AG09319 (cell line): Measurements from ENCODE around the gene CTXN1.

Source experiments
- DNase-seq: peaks from one replicate; pipeline ENCODE4 v3.0.0-alpha.2; 2010; ENCODE audit warnings: low read depth; ENCODE audit errors: extremely low read depth
- TF ChIP-seq, protein P1 (sequence below): IDR thresholded peaks from 2 replicates; pipeline ENCODE4 v1.5.1; 2011; ENCODE audit warnings: low read depth, mild to moderate bottlenecking, inconsistent platforms, low read length, moderate library complexity

CTXN1 gene

DNA sequence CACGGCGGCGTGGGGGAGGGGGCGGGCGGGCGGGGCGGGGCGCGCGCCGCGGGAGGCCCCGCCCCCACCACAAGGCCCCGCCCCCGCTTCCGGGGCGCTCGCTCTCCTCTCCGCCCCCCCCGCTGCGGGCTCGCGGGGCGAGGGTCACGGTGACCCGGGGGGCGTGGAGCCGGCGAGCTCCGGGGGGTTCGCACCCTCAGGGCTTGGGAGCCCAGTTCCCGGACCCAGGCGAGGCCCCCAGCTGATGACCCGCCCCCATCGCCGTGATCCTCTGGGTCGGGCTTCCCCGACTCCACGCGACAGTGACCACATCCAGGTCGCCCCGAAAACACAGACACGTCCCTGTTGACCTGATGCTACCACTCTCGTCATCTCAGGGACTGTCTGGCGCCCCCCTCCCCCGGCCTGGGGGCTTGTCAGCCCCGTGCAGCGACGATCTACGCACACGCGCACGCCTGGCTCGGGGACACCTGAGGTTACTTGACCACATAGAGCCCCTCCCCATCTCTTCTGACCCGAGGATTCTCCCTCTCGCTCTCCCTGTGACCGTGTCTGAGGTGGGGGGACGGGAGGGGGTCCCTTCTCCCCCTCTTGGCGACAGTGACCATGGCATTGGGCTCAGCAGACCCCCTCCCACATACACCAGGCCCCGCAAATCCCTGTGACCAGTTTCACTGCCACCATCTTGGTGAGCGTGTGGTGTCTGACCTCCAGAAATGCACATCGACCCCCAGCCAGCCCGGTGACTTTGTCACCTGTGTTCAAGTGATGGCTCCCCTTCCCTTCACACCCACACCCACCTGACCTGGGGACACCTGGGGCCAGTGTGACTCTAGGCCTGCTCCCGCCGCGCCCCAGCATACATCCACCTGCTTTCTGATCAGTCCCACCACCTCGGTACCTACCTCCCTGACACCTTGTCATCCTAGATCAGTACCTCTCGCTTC, 21.6 kb downstream of the CTXN1 start:
- DNase-seq: no peak
- TF ChIP-seq, protein P1, sequence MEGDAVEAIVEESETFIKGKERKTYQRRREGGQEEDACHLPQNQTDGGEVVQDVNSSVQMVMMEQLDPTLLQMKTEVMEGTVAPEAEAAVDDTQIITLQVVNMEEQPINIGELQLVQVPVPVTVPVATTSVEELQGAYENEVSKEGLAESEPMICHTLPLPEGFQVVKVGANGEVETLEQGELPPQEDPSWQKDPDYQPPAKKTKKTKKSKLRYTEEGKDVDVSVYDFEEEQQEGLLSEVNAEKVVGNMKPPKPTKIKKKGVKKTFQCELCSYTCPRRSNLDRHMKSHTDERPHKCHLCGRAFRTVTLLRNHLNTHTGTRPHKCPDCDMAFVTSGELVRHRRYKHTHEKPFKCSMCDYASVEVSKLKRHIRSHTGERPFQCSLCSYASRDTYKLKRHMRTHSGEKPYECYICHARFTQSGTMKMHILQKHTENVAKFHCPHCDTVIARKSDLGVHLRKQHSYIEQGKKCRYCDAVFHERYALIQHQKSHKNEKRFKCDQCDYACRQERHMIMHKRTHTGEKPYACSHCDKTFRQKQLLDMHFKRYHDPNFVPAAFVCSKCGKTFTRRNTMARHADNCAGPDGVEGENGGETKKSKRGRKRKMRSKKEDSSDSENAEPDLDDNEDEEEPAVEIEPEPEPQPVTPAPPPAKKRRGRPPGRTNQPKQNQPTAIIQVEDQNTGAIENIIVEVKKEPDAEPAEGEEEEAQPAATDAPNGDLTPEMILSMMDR: no peak

DNA sequence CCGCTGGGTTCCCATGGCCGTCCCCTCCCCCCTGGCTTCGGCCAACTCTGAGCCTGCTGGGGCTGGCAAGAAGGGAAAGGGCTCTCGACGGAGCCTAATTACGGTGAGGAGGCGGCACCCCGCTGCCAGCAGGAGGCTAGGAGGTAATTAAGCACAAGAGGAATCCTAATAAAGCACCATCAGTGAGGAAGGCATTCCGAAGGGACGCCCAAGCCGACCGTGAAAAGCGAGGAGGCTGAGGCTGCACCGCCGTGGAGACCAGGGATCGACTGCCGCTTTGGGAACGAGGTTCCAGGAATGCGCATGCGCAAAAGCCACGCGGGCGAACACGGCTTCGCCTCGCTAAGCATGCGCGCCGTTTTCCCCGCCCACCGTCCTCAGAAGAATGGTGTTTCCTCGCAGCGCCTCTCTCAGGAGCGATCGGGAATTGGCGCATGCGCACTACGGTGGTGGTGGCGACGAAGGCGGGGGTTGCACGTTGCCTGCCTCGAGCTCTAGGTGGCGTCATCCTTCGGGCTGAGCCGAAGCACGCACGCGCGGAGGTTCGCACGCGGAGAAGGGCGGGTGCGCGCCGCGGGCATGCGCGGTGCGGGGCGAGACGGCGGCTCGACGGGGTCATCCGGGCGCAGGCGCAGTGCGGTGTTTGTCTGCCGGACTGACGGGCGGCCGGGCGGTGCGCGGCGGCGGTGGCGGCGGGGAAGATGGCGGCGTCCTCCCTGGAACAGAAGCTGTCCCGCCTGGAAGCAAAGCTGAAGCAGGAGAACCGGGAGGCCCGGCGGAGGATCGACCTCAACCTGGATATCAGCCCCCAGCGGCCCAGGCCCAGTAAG, 22.5 kb downstream of the CTXN1 start, which contains the start of gene MAP2K7:
MAP2K7 (plus strand) TSS at position 634 of the 830 bp plus-strand sequence; CDS start at position 702, 68 bp downstream.
- TF ChIP-seq, protein P1: peak; percentile 52
- DNase-seq: peak; percentile 98

- DNase-seq: no peak
- TF ChIP-seq, protein P1: no peak
Measured at GRCh38 chr19:7902796-7903243, 23.1 kb downstream of the CTXN1 start.

GRCh38 chr19:7901337-7901736, 24.6 kb downstream of the CTXN1 start:
- no peak for DNase-seq
- TF ChIP-seq, protein P1: no peak

DNA sequence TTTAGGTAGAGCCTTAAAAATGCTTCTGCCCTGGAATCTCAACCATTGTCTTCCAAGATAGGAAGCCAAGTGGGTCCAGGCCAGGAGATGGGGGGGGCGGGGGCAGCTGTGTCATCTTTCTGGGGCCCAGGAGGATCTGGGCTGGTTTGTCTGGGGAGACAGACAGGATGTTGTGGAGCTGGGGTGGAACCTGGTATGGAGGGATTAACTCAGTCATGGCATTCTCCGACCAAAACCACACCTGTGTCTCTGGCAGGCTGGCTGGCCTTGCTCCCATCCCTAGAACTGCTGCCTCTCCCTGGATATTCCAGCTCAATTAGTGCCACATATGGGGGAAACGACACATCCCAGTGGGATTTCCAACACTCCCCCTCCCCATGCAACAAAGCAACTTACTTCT, 25.0 kb downstream of the CTXN1 start:
- TF ChIP-seq, protein P1: no peak
- DNase-seq: no peak

- no peak for DNase-seq
Measured at GRCh38 chr19:7900401-7900870, 25.5 kb downstream of the CTXN1 start.

More at GRCh38 chr19:7900401-7900870, 25.5 kb downstream of the CTXN1 start:
- TF ChIP-seq, protein P1: no peak
